ENCODE results near the gene TFIP11.

The TFIP11 gene

GRCh38 chr22:26447584-26448329, 64.5 kb downstream of the TFIP11 start:
- no peak for DNase-seq (ENCODE audit: low spot score)

DNA sequence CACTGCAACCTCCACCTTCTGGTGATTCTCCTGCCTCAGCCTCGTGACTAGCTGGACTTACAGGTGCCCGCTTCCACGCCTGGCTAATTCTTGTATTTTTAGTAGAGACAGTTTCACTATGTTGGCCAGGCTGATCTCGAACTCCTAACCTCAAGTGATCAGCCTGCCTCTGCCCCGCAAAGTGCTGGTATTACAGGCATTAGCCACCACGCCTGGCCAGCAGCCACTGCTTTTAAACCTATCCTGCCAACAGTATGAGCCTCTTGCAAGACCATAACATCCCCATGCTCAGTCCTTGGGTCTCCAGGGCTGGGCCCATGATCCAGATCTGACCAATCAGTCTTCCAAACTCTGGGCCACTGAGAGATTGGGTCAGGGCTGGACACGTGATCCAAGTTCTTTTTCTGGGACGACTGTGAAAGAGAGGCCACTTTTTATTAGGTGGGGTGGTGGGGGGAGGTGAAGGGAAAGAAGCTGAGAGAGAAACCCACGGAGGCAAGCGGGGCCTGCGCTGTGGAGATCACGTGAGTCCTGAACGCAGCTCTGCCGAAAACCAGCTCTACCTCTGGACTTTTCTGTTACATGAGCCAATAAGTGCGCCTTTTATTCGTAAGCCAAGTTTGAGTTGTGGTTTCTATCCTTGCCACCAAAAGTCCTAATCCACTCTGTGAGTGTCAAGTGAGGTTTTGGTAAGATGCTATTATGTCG, 65.3 kb downstream of the TFIP11 start:
- no peak for DNase-seq (ENCODE audit: low spot score)

- DNase-seq (ENCODE audit: low spot score), result no peak
Observed at GRCh38 chr22:26445577-26446275, 66.5 kb downstream of the TFIP11 start.

GRCh38 chr22:26444777-26445176, 67.5 kb downstream of the TFIP11 start:
- DNase-seq (ENCODE audit: low spot score), result no peak

- no peak for DNase-seq (ENCODE audit: low spot score)
Observed at GRCh38 chr22:26443901-26444690, 68.2 kb downstream of the TFIP11 start.

- DNase-seq (ENCODE audit: low spot score), result no peak
Observed at GRCh38 chr22:26442086-26442756, 70.1 kb downstream of the TFIP11 start.

All from AG08396 (cell line).